Right lobe of liver (tissue), 4 donors: ENCODE data around the gene ADNP2.

Source experiments
- CTCF ChIP-seq, 4 donors: fragments of 200-600 bp in 3 of 4; fragments of 450-650 bp in 1 of 4; IDR thresholded peaks; one replicate each; pipeline versions ENCODE4 v1.5.1 to v1.8.0; 2016 to 2022; ENCODE audit warnings: antibody characterized with exemption in 4 of 4, mild to moderate bottlenecking in 2 of 4
- POLR2A ChIP-seq: fragments of 450-650 bp; IDR thresholded peaks from one replicate; pipeline ENCODE4 v1.6.1; 2017; ENCODE audit warnings: antibody characterized with exemption, mild to moderate bottlenecking
- donor health status: DM: no; HTN: no; CAD: no.
- donor health status: DM: no; HTN: no; CAD: no.
- donor health status: DM: no; HTN: yes; CAD: no.

- TF ChIP-seq CTCF (IDR thresholded peaks at IDR 0.05): no peak
- no peak for TF ChIP-seq POLR2A
These were observed 13.6 kb upstream of the ADNP2 start for GRCh38 chr18:80095414-80095813.
